Tibial nerve (tissue), 3 donors: ENCODE data around the gene PLCH2.

Experiments used
- CTCF ChIP-seq, 5 experiments: fragments of 200-600 bp in 3 of 5; fragments of 450-650 bp in 2 of 5; sonication (generic) in 3 of 5; IDR thresholded peaks; one replicate each; pipeline ENCODE4 v1.5.1; 2016 to 2019; ENCODE audit warnings: antibody characterized with exemption in 5 of 5, mild to moderate bottlenecking in 3 of 5, moderate library complexity in 2 of 5
- POLR2A ChIP-seq, 2 donors: fragments of 450-650 bp; IDR thresholded peaks; one replicate each; pipeline ENCODE4 v1.6.1; 2017; ENCODE audit warnings: antibody characterized with exemption in 2 of 2, mild to moderate bottlenecking in 2 of 2, moderate library complexity in 2 of 2

DNA sequence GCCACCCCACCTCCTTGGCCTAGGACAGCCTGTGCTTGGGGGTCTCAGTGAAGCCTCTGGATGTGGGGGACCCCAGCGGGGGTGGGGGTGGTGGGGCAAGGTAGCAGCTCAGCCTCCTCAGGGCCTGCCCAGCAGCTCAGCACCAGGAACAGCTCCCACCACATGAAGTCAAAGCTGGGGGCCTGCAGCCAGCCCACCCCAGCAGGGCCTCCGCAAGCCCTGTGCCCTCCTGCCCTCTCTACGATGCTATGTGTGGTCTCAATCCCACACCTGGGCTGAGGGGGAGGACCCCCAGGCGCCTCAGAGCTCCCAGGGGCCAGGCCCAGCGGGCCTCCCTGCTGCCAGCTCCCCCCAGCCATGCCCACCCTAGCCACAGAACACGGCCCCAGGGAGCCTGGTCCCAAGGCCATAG, 31.7 kb downstream of the PLCH2 start:
- no peak for TF ChIP-seq POLR2A (IDR thresholded peaks at IDR 0.05)
- TF ChIP-seq CTCF (IDR thresholded peaks at IDR 0.05): no peak
